ENCODE data around the gene XRN1.

The XRN1 gene

DNA sequence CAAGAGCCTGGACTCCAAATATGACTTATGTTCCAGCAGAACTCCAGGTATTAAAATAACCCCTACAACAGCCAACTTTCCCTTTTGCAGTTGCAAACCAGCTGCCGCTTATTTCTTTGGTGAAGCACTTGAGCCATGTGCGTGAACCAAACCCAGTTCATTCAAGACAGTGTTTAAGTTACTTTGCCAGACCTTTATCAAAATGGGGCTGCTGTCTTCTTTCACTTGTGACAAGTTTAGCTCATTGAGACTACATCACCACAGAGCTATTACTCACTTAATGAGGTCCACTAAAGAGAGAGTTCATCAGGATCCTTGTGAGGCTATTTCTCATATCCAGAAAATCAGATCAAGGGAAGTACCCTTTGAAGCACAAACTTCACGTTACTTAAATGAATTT lies 2.4 kb upstream of the XRN1 start:
- Histone ChIP-seq H3K27ac (ENCODE audit: low read depth, low read length) (no peak overlapping the region), H3K9me3 (ENCODE audit: control insufficient read depth, insufficient read depth, low read length) (no peaks in the 10 kb centered on the region), H3K4me1 (ENCODE audit: control insufficient read depth, low read length) (peaks cover 25% of the 10 kb centered on the region), H4K20me1 (ENCODE audit: control insufficient read depth, insufficient read depth, low read depth, low read length) (no peaks in the 10 kb centered on the region), H3K4me3 (ENCODE audit: low read length) (no peak overlapping the region), H3K27me3 (ENCODE audit: control insufficient read depth, low read length) (no peaks in the 10 kb centered on the region), H3K4me2 (ENCODE audit: low read length) (no peak overlapping the region), H3F3A (ENCODE audit: control insufficient read depth, insufficient read depth) (peaks cover 16% of the 10 kb centered on the region; the same call in 1 of the 2 replicates), H3K9me2 (replicated peaks; ENCODE audit: control insufficient read depth, low read length) (no peaks in the 10 kb centered on the region), H3K36me3 (ENCODE audit: control insufficient read depth, low read length) (peaks cover 26% of the 10 kb centered on the region), H3K79me2 (ENCODE audit: control insufficient read depth, low read length) (peaks cover 29% of the 10 kb centered on the region)
- TF ChIP-seq EZH2phosphoT487 (IDR thresholded peaks at IDR 0.05; ENCODE audit: borderline replicate concordance, low read length), result no peak
- TF ChIP-seq, protein P1, sequence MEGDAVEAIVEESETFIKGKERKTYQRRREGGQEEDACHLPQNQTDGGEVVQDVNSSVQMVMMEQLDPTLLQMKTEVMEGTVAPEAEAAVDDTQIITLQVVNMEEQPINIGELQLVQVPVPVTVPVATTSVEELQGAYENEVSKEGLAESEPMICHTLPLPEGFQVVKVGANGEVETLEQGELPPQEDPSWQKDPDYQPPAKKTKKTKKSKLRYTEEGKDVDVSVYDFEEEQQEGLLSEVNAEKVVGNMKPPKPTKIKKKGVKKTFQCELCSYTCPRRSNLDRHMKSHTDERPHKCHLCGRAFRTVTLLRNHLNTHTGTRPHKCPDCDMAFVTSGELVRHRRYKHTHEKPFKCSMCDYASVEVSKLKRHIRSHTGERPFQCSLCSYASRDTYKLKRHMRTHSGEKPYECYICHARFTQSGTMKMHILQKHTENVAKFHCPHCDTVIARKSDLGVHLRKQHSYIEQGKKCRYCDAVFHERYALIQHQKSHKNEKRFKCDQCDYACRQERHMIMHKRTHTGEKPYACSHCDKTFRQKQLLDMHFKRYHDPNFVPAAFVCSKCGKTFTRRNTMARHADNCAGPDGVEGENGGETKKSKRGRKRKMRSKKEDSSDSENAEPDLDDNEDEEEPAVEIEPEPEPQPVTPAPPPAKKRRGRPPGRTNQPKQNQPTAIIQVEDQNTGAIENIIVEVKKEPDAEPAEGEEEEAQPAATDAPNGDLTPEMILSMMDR (IDR thresholded peaks at IDR 0.05; ENCODE audit: low read depth, low read length, poor library complexity, severe bottlenecking), result no peak

DNA sequence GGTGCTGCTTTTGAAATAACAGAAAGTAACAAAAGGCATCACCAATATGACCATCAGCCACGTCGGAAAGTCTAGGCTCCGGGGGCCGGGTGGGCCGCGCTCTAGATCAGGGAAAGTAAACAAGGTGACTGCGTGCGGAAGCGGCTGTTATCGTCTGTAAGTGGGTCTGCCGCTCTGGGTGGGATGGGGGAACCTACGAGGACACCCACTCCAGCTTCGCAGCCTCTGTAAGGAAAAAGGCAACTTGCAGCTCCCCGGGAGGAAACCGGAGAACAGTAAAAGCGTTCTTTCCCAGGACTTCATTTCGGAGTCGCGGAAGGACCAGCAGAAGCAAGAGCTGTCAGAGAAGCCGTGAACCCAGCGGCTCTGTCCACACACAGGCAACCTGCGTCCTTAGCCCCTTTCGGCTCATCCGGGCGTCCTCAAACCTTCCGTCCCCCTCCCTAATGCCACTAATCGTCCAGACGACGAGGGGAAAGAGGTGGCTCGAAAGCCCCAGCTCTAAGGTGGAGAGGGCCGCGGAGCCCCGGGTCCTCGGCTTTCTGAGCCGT lies 461 bp downstream of the XRN1 start:
- peak overlapping the region; percentile 79 for H3K4me3 ChIP-seq (ENCODE audit: low read length)
- peaks cover 25% of the 10 kb centered on the region for H3K4me1 ChIP-seq (ENCODE audit: control insufficient read depth, low read length)
- H3K4me2 ChIP-seq (ENCODE audit: low read length), result peak overlapping the region; percentile 73
- peaks cover 17% of the 10 kb centered on the region for H3K36me3 ChIP-seq (ENCODE audit: control insufficient read depth, low read length)
- H3K9me2 ChIP-seq (replicated peaks; ENCODE audit: control insufficient read depth, low read length), result no peaks in the 10 kb centered on the region
- H3K27ac ChIP-seq (ENCODE audit: low read depth, low read length), result peak overlapping the region; percentile 50
- H4K20me1 ChIP-seq (ENCODE audit: control insufficient read depth, insufficient read depth, low read depth, low read length), result no peaks in the 10 kb centered on the region
- no peaks in the 10 kb centered on the region for H3K27me3 ChIP-seq (ENCODE audit: control insufficient read depth, low read length)
- H3F3A ChIP-seq (ENCODE audit: control insufficient read depth, insufficient read depth), result peaks cover 16% of the 10 kb centered on the region; the same call in 1 of the 2 replicates
- H3K79me2 ChIP-seq (ENCODE audit: control insufficient read depth, low read length), result peaks cover 52% of the 10 kb centered on the region
- no peaks in the 10 kb centered on the region for H3K9me3 ChIP-seq (ENCODE audit: control insufficient read depth, insufficient read depth, low read length)
- TF ChIP-seq, protein P1 (IDR thresholded peaks at IDR 0.05; ENCODE audit: low read depth, low read length, poor library complexity, severe bottlenecking), result no peak
- no peak for TF ChIP-seq EZH2phosphoT487 (IDR thresholded peaks at IDR 0.05; ENCODE audit: borderline replicate concordance, low read length)

DNA sequence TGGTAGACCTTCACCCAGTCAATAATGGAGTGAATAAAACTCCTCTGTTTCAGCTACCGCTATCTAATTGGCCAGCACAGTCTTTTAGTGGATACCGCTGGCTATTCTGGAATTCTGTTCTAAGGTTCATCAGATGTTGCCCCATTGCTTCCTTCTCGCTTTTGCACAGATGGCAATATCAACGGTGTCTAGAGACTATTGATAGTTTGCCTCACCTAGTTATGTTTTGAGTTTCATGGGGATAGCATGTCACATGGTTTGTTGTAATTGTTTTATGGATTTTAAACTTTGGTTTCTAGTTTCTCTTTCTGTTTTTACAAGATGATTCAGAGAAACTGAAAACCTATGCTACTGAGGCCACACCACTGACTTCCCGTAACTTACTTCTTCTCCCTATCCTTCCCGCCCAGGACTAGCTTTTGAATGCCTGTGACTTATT lies 2.0 kb downstream of the XRN1 start:
- Histone ChIP-seq H3K9me3 (ENCODE audit: control insufficient read depth, insufficient read depth, low read length) (no peaks in the 10 kb centered on the region), H3K4me3 (ENCODE audit: low read length) (peak overlapping the region; percentile 79), H3K4me1 (ENCODE audit: control insufficient read depth, low read length) (peaks cover 25% of the 10 kb centered on the region), H3K79me2 (ENCODE audit: control insufficient read depth, low read length) (peaks cover 59% of the 10 kb centered on the region), H3F3A (ENCODE audit: control insufficient read depth, insufficient read depth) (peaks cover 16% of the 10 kb centered on the region; the same call in 1 of the 2 replicates), H3K9me2 (replicated peaks; ENCODE audit: control insufficient read depth, low read length) (no peaks in the 10 kb centered on the region), H3K36me3 (ENCODE audit: control insufficient read depth, low read length) (peaks cover 13% of the 10 kb centered on the region), H3K27ac (ENCODE audit: low read depth, low read length) (no peak overlapping the region), H3K27me3 (ENCODE audit: control insufficient read depth, low read length) (no peaks in the 10 kb centered on the region), H4K20me1 (ENCODE audit: control insufficient read depth, insufficient read depth, low read depth, low read length) (no peaks in the 10 kb centered on the region), H3K4me2 (ENCODE audit: low read length) (peak overlapping the region; percentile 73)
- TF ChIP-seq, protein P1 (IDR thresholded peaks at IDR 0.05; ENCODE audit: low read depth, low read length, poor library complexity, severe bottlenecking), result no peak
- TF ChIP-seq EZH2phosphoT487 (IDR thresholded peaks at IDR 0.05; ENCODE audit: borderline replicate concordance, low read length), result no peak

Measured in DOHH2 (cell line).